PC-9 (cell line): Measurements from ENCODE around the gene PTBP2.

Experiments used
- EZH2 ChIP-seq: fragments of 200-600 bp; sonication (generic); IDR thresholded peaks from 2 replicates; pipeline ENCODE4 v1.8.0; 2017; ENCODE audit warnings: antibody characterized with exemption, low read depth
- TF ChIP-seq, protein P1 (sequence below): fragments of 200-600 bp; sonication (generic); conservative IDR thresholded peaks from 2 replicates; pipeline ENCODE4 v1.6.1; 2017; ENCODE audit warnings: mixed run types, antibody characterized with exemption, mild to moderate bottlenecking, moderate library complexity

- TF ChIP-seq, protein P1, sequence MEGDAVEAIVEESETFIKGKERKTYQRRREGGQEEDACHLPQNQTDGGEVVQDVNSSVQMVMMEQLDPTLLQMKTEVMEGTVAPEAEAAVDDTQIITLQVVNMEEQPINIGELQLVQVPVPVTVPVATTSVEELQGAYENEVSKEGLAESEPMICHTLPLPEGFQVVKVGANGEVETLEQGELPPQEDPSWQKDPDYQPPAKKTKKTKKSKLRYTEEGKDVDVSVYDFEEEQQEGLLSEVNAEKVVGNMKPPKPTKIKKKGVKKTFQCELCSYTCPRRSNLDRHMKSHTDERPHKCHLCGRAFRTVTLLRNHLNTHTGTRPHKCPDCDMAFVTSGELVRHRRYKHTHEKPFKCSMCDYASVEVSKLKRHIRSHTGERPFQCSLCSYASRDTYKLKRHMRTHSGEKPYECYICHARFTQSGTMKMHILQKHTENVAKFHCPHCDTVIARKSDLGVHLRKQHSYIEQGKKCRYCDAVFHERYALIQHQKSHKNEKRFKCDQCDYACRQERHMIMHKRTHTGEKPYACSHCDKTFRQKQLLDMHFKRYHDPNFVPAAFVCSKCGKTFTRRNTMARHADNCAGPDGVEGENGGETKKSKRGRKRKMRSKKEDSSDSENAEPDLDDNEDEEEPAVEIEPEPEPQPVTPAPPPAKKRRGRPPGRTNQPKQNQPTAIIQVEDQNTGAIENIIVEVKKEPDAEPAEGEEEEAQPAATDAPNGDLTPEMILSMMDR = no peak
- TF ChIP-seq EZH2 = no peak
These were observed 118.8 kb downstream of the PTBP2 start for GRCh38 chr1:96840396-96840795.
